Fibroblast of the aortic adventitia (primary cell): ENCODE measurements around the gene MADCAM1. TPM values are rescaled to one million over a fixed set of nuclear protein-coding genes. Genes with fewer than 3 reads are reported as not detected.

Source experiments
- DNase-seq: peaks from one replicate; pipeline ENCODE4 v3.0.0-alpha.2; 2010; ENCODE audit warnings: low read depth
- H3K4me3 ChIP-seq: 2 replicates; pipeline ENCODE4 v1.5.1; 2011; ENCODE audit warnings: low read depth, mild to moderate bottlenecking, control low read depth, low read length, moderate library complexity
- CTCF ChIP-seq: IDR thresholded peaks from 2 replicates; pipeline ENCODE4 v1.5.1; 2011; ENCODE audit warnings: mild to moderate bottlenecking, low read length, control low read depth, inconsistent platforms; ENCODE audit not compliant: insufficient read depth
- total RNA-seq: library from RNA; depleted of rRNA; stranded (reverse); fragments of >200 nt; gene quantifications from 2 replicates; pipeline ENCODE4 v1.2.3, GENCODE V29; 2012; ENCODE audit warnings: low replicate concordance

MADCAM1 gene
- total RNA-seq, 1 donor: 0.18 TPM

GRCh38 chr19:468587-469256, 27.6 kb upstream of the MADCAM1 start:
- TF ChIP-seq CTCF: no peak
- H3K4me3 ChIP-seq: no peak overlapping the region
- DNase-seq: no peak

- DNase-seq: no peak
- no peak for TF ChIP-seq CTCF
- no peak overlapping the region for H3K4me3 ChIP-seq
These were observed 26.5 kb upstream of the MADCAM1 start for GRCh38 chr19:469833-470232.

- H3K4me3 ChIP-seq: no peak overlapping the region
- TF ChIP-seq CTCF: no peak
These were observed 25.6 kb upstream of the MADCAM1 start for GRCh38 chr19:470701-471100.

GRCh38 chr19:472005-472858, 24.1 kb upstream of the MADCAM1 start:
- no peak for DNase-seq
- H3K4me3 ChIP-seq: no peak overlapping the region

More at GRCh38 chr19:470701-471100, 25.6 kb upstream of the MADCAM1 start:
- no peak for DNase-seq

GRCh38 chr19:474126-475078, 21.9 kb upstream of the MADCAM1 start:
- no peak for TF ChIP-seq CTCF
- DNase-seq: no peak
- H3K4me3 ChIP-seq: no peak overlapping the region

More at GRCh38 chr19:472005-472858, 24.1 kb upstream of the MADCAM1 start:
- TF ChIP-seq CTCF: no peak

- DNase-seq: no peak
- TF ChIP-seq CTCF: no peak
- H3K4me3 ChIP-seq: no peak overlapping the region
These were observed 20.9 kb upstream of the MADCAM1 start for GRCh38 chr19:475360-475759.
